ENCODE data around the gene GNPDA2. TPM values are rescaled to one million over a fixed set of nuclear protein-coding genes. Genes with fewer than 3 reads are reported as not detected.
A peak's percentile ranks its signal among the peaks of the same experiment; 100 is the strongest.

GNPDA2 gene
- polyA plus RNA-seq, 3 donors: 2.4 to 5.7 (median 3.6) TPM

DNA sequence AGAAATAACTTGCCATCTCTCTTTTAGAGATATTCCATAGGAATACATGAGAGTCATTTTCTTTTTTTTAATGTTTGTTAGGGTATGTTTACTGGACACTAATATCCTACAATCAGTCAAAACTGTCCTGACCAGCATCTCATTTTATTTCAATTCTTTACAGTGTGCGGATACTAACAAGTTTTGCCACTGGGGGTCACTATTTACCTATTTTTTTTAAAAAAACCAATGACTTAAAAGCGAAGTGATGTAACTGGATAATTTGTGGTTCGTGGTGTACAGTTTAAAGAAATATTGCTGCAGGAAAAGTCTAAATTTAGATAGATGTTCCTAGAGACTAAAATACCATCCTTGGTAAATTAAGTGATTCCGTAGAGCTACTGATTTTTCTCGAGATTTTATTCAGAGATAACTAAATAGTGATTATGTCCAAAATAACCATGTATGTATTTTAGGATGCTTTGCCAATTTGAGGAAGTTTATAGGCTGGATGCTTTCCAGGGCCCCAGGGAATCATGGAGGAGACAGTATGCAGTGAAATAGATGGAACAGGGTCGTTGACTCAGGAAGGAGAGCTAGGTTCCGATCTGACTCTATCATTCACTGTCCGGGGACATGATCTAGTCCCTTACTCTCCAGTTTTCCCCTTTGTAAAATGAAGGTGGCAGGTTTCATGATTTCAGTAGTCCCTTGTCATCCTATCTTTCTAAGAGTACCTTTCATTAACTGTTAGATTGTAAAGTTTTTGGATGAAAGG is 34.0 kb upstream of the GNPDA2 start:
- peaks cover 0 to 2% of the 10 kb centered on the region in 2 donors for H3K27me3 ChIP-seq (ENCODE audit: control insufficient read depth in 2 of 2, insufficient read depth in 2 of 2, low read length in 2 of 2)
- no peak overlapping the region for H3K27ac ChIP-seq (ENCODE audit: low read depth in 1 of 2, low read length in 2 of 2)
- no peaks in the 10 kb centered on the region for H4K20me1 ChIP-seq (ENCODE audit: insufficient read depth, low read length)
- no peaks in the 10 kb centered on the region for H3K79me2 ChIP-seq (ENCODE audit: insufficient read depth, low read length)
- WGBS (ENCODE audit: insufficient coverage): no CpG with 5 or more reads among the region's 8 CpGs
- H3K4me3 ChIP-seq (replicated peaks in 1 of 3; ENCODE audit: low read depth in 2 of 3, low read length in 3 of 3): no peak overlapping the region
- H3K4me1 ChIP-seq (ENCODE audit: control insufficient read depth in 1 of 2, insufficient read depth in 2 of 2, low read length in 2 of 2): no peaks in the 10 kb centered on the region
- no peak overlapping the region for H3K4me2 ChIP-seq (replicated peaks; ENCODE audit: extremely low read depth, low read length, poor library complexity, severe bottlenecking)
- no peak overlapping the region for H2AFZ ChIP-seq (ENCODE audit: insufficient read depth, low read depth, low read length, poor library complexity, severe bottlenecking)
- Mint-ChIP-seq H3K36me3 (no peaks in the 10 kb centered on the region), H3K9me3 (no peaks in the 10 kb centered on the region), H3K27me3 (ENCODE audit: low read depth in 3 of 3) (peaks cover 0 to 5% (median 4%) of the 10 kb centered on the region in 3 donors), H3K4me1 (no peaks in the 10 kb centered on the region), H3K4me3 (no peak overlapping the region), H3K27ac (no peak overlapping the region)
- intact Hi-C loops (cut with micrococcal nuclease): no loop called here
- no peaks in the 10 kb centered on the region for H3K36me3 ChIP-seq (replicated peaks in 1 of 2; ENCODE audit: control insufficient read depth in 1 of 2, insufficient read depth in 2 of 2, low read length in 2 of 2)
- peak in 1 of 3 donors; percentile 6 for DNase-seq
- no peaks in the 10 kb centered on the region for H3K9me3 ChIP-seq (replicated peaks in 1 of 2; ENCODE audit: control insufficient read depth in 1 of 2, insufficient read depth in 1 of 2, low read length in 2 of 2)
- TF ChIP-seq CTCF (IDR thresholded peaks at IDR 0.05): peak; percentile 65
- no peak overlapping the region for H3K9ac ChIP-seq (ENCODE audit: insufficient read depth, low read length, poor library complexity, severe bottlenecking)

DNA sequence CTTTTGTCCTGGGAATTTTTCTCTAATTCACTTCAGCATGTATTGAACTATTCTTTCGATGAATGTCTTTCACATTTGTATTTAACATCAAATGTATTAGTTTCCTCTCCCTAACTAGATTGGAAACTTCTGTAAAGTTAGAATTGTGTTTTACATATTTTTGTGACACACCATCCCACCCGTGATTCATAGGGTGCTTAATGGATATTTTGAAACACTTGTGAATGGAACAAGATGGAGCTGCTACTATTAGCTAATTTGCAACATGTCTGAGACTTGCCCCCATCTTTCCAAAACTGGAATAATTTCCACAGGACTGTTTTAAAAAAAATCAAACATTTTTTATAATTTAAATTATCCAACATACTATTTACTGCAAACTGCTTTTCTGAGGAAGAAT is 30.2 kb upstream of the GNPDA2 start:
- Mint-ChIP-seq H3K27me3 (ENCODE audit: low read depth in 3 of 3) (peaks cover 0 to 5% (median 2%) of the 10 kb centered on the region in 3 donors), H3K36me3 (no peaks in the 10 kb centered on the region), H3K4me1 (no peaks in the 10 kb centered on the region), H3K9me3 (peaks cover 0 to 2% (median 0%) of the 10 kb centered on the region in 7 donors), H3K4me3 (no peak overlapping the region), H3K27ac (no peak overlapping the region)
- H3K36me3 ChIP-seq (replicated peaks in 1 of 2; ENCODE audit: control insufficient read depth in 1 of 2, insufficient read depth in 2 of 2, low read length in 2 of 2): no peaks in the 10 kb centered on the region
- peaks cover 0 to 2% of the 10 kb centered on the region in 2 donors for H3K27me3 ChIP-seq (ENCODE audit: control insufficient read depth in 2 of 2, insufficient read depth in 2 of 2, low read length in 2 of 2)
- no peak for DNase-seq
- H3K79me2 ChIP-seq (ENCODE audit: insufficient read depth, low read length): no peaks in the 10 kb centered on the region
- no peak overlapping the region for H3K9ac ChIP-seq (ENCODE audit: insufficient read depth, low read length, poor library complexity, severe bottlenecking)
- H3K4me1 ChIP-seq (ENCODE audit: control insufficient read depth in 1 of 2, insufficient read depth in 2 of 2, low read length in 2 of 2): no peaks in the 10 kb centered on the region
- no peak overlapping the region for H2AFZ ChIP-seq (ENCODE audit: insufficient read depth, low read depth, low read length, poor library complexity, severe bottlenecking)
- H3K9me3 ChIP-seq (replicated peaks in 1 of 2; ENCODE audit: control insufficient read depth in 1 of 2, insufficient read depth in 1 of 2, low read length in 2 of 2): no peaks in the 10 kb centered on the region
- no peak overlapping the region for H3K4me3 ChIP-seq (replicated peaks in 1 of 3; ENCODE audit: low read depth in 2 of 3, low read length in 3 of 3)
- H3K4me2 ChIP-seq (replicated peaks; ENCODE audit: extremely low read depth, low read length, poor library complexity, severe bottlenecking): no peak overlapping the region
- intact Hi-C loops (cut with micrococcal nuclease): no loop called here
- no peaks in the 10 kb centered on the region for H4K20me1 ChIP-seq (ENCODE audit: insufficient read depth, low read length)
- no peak overlapping the region for H3K27ac ChIP-seq (ENCODE audit: low read depth in 1 of 2, low read length in 2 of 2)
- TF ChIP-seq CTCF (IDR thresholded peaks at IDR 0.05): no peak
- WGBS (ENCODE audit: insufficient coverage): no CpG with 5 or more reads among the region's 2 CpGs
